ENCODE data around the gene SPPL2B. TPM values are rescaled to one million over a fixed set of nuclear protein-coding genes. Genes with fewer than 3 reads are reported as not detected.

SPPL2B gene
- total RNA-seq, 2 experiments from 2014 or later = 58.9 to 68.2 TPM

DNA sequence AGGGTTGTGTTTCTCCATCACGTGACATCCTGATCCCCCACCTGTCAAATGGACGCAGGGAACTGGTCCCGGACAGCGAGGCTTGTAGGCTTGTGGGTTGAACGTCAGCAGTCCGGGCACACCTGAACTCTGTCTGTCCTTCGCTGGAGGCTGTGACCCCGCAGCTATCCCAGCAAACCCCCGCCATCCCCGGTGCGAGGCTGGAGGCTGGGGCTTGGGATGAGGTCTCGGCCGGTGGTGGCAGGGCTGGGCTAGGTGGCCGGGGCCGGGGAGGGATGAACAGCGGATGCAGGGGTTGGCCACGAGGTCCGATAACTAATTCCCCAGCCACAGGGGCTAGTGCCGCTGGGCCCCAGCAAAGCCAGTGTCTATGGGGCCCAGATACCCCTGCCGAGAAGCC, 8.9 kb upstream of the SPPL2B start:
- no peak for DNase-seq
- Mint-ChIP-seq H3K4me1 (peaks cover 2% of the 10 kb centered on the region), H3K27me3 (peaks cover 6% of the 10 kb centered on the region), H3K4me3 (no peak overlapping the region), H3K27ac (no peak overlapping the region), H3K36me3 (ENCODE audit: low read depth) (peaks cover 10% of the 10 kb centered on the region), H3K9me3 (peaks cover 11% of the 10 kb centered on the region)
- ChIA-PET POLR2A (interaction anchor here (1.6 kb wide), 1 partner anchor 8 kb away, joined by 6 read pairs; the partner anchor contains the start of gene LSM7), CTCF (interaction anchor here (0.6 kb wide), 1 partner anchor 494 kb away, joined by 4 read pairs; no protein-coding TSS in a partner anchor)

DNA sequence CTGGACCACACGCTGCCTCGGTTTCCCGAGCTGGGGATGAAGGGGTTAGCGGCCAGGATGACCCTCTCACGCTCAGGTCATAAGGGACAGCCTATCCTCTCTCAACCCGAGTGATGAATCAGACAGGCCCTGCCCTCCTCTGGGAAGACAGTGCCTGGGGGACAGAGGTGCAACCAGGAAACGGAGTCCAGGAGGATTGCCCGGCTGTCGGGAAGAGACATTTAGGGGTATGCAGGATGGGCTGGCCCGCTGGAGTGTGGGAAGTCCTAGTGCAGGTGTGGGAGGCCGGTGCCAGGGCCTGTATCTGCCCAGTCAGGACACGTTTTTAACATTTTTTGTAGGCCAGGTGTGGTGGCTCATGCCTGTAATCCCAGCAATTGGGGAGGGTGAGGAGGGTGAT, 8.4 kb upstream of the SPPL2B start:
- Mint-ChIP-seq H3K27ac (no peak overlapping the region), H3K36me3 (ENCODE audit: low read depth) (peaks cover 10% of the 10 kb centered on the region), H3K27me3 (peaks cover under 1% of the 10 kb centered on the region), H3K9me3 (peaks cover 7% of the 10 kb centered on the region), H3K4me1 (peaks cover 4% of the 10 kb centered on the region), H3K4me3 (no peak overlapping the region)
- no peak for DNase-seq
- ChIA-PET POLR2A (no interaction called here), CTCF (no interaction called here)

DNA sequence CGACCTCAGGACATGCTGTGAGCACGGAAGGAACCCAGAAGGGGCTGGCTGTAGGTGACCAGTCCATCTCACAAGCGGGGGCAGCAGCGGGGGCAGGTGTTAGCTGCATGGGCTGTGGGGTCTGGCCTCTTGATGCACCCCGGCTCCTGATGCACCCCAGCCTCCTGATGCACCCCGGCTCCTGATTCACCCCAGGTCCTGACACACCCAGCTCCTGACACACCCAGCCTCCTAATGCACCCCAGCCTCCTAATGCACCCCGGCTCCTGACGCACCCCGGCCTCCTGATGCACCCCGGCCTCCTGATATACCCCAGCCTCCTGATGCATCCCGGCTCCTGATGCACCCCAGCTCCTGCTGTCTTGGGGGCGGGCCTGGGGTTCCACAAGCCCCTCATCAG, 7.5 kb upstream of the SPPL2B start:
- CTCF ChIA-PET = no interaction called here
- no peaks in the 10 kb centered on the region for H3K9me3 Mint-ChIP-seq
- POLR2A ChIA-PET = no interaction called here

DNA sequence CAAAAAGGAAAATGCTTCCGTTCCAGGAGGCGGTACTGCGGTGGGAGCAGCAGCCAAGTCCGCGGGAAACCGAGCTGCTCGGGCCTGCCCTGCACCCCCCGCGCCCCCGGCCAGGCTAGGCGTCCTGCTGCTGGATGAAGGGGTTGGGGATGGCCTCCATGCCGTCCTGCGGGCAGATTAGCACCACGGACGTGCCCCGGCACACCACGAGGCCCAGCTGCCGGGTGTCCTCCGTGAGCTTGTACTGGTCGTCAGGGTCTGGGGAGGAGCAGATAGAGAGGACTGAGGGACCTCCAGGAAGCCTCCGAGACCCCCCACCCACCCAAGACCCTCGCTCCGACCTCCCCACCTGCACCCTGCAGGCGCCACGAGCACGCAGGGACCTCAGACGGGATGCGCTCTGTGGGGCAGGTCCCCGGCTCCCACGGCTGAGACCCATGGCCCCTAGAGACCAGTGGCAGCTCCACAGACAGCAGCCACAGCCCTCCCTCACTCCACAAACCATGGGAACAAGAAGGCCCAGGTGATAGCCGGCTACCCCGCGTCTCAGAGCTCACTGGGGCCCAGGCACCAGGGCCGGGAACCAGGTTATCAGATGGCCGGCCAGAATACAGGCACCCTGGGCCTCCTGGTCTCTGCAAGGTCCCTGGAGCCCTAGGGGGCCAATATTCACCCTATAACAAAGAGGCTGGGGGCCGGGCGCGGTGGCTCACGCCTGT, 6.8 kb upstream of the SPPL2B start:
- no peaks in the 10 kb centered on the region for H3K27me3 Mint-ChIP-seq
- ChIA-PET CTCF (no interaction called here), POLR2A (no interaction called here)
- H3K27ac Mint-ChIP-seq = no peak overlapping the region
- no peaks in the 10 kb centered on the region for H3K9me3 Mint-ChIP-seq
- H3K36me3 Mint-ChIP-seq (ENCODE audit: low read depth) = peaks cover 18% of the 10 kb centered on the region
- DNase-seq = no peak
- peaks cover 19% of the 10 kb centered on the region for H3K4me1 Mint-ChIP-seq
- H3K4me3 Mint-ChIP-seq = no peak overlapping the region

More for the DNA sequence above, 7.5 kb upstream of the SPPL2B start:
- Mint-ChIP-seq H3K4me3 (no peak overlapping the region), H3K36me3 (ENCODE audit: low read depth) (peaks cover 16% of the 10 kb centered on the region), H3K4me1 (peaks cover 11% of the 10 kb centered on the region), H3K27me3 (no peaks in the 10 kb centered on the region), H3K27ac (no peak overlapping the region)
- DNase-seq = no peak

DNA sequence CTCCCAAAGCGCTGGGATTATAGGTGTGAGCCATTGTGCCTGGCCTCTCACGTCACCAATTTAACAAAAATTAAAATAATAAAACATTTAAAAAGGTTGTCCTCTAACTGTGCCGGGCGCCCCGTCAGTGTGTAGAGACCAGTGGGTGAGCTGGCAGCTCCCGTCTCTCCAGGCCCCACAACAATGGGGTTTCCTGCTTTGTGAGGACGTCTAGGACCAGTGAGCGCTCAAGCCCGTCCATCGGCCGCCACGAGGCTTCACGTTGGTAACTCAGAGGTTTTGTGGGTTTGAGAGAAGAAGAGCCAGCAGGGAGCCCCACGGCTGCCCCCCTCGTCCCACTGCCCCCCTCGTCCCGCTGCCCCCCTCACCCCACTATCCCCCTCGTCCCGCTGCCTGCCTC, 4.8 kb upstream of the SPPL2B start:
- no peak overlapping the region for H3K4me3 Mint-ChIP-seq
- ChIA-PET POLR2A (interaction anchor here (1.7 kb wide), 1 partner anchor 54 kb away, joined by 4 read pairs; no protein-coding TSS in a partner anchor), CTCF (no interaction called here)
- H3K36me3 Mint-ChIP-seq (ENCODE audit: low read depth) = peaks cover 26% of the 10 kb centered on the region
- H3K9me3 Mint-ChIP-seq = no peaks in the 10 kb centered on the region
- no peak for DNase-seq
- no peak overlapping the region for H3K27ac Mint-ChIP-seq
- peaks cover 32% of the 10 kb centered on the region for H3K4me1 Mint-ChIP-seq
- H3K27me3 Mint-ChIP-seq = no peaks in the 10 kb centered on the region

DNA sequence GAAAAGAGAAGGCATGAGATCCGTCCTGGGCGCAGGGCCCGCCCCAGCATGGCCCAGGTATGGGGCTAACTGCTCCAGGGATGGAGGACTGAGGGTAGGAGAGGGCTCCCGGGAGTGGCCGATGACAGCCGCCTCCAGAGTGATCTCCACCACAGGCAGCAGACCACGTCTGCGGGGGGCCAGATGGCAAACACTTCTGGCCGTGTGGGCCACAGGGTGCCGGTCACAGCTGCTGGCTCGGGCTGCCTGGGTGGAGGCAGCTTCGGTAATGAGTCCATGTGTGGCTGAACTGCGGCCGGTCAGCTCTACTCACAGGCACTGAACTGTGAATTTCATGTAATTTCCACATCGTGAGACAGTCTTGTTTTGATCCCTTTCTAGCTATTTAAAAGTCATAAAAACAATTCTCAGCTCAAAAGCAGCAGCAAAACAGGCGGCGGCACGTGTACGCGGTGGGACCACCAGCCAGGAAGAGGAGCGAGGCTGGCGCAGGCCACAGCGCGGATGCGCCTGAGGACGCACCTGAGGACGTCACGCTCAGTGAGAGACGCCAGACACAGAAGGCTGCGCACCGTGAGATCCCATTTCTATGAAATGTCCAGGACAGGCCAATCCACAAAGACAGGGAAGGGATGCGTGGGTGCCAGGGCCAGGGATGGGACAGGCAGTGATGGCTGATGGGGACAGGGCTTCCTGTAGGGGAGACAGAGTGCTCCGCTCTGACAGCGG, 4.1 kb upstream of the SPPL2B start:
- ChIA-PET CTCF (no interaction called here), POLR2A (interaction anchor here (1.7 kb wide), 1 partner anchor 54 kb away, joined by 4 read pairs; no protein-coding TSS in a partner anchor)
- Mint-ChIP-seq H3K36me3 (ENCODE audit: low read depth) (peaks cover 31% of the 10 kb centered on the region), H3K9me3 (no peaks in the 10 kb centered on the region), H3K4me1 (peaks cover 37% of the 10 kb centered on the region), H3K4me3 (no peak overlapping the region), H3K27ac (no peak overlapping the region), H3K27me3 (no peaks in the 10 kb centered on the region)
- DNase-seq = no peak

DNA sequence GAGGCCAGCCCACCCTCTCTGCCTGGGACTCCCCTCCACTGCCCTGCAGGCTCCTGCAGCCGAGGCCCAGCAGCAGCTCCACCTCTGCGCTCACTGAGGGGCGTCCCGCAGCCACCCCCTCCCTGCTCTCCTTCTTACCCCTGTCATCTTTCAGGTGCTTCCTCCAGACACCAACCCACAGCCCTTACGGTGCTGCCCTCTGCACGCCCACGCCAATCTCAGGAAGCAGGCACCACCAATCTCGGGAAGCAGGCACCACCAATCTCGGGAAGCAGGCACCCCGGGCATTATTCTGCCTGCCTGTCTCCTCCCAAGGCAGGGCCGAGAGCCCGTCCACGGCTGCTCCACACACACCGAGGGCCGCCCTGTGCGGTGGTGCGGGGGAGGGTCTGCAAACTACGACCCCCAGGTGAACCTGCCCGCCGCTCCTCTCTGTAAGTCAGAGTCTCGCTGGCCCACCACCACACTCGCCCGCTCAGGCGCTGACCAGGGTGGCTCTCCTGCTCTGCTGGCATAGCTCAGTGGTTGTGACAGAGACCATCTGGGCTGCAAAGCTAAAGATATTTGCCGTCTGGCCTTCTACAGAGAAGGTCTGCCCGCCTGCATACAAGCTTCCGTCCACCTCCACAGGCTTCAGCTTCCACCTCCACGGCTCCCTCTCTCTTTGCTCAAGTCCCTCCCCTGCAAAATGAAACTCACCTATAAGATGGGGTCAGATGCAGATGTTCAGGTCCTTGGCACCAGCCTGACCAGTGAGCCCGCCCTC, 3.0 kb upstream of the SPPL2B start:
- peaks cover 31% of the 10 kb centered on the region for H3K36me3 Mint-ChIP-seq (ENCODE audit: low read depth)
- no peaks in the 10 kb centered on the region for H3K27me3 Mint-ChIP-seq
- H3K4me3 Mint-ChIP-seq = no peak overlapping the region
- H3K4me1 Mint-ChIP-seq = peaks cover 46% of the 10 kb centered on the region
- H3K27ac Mint-ChIP-seq = peak overlapping the region; percentile 36
- CTCF ChIA-PET = interaction anchor here (1.0 kb wide), 1 partner anchor 169 kb away, joined by 3 read pairs; no protein-coding TSS in a partner anchor
- POLR2A ChIA-PET = no interaction called here
- H3K9me3 Mint-ChIP-seq = no peaks in the 10 kb centered on the region
- no peak for DNase-seq

DNA sequence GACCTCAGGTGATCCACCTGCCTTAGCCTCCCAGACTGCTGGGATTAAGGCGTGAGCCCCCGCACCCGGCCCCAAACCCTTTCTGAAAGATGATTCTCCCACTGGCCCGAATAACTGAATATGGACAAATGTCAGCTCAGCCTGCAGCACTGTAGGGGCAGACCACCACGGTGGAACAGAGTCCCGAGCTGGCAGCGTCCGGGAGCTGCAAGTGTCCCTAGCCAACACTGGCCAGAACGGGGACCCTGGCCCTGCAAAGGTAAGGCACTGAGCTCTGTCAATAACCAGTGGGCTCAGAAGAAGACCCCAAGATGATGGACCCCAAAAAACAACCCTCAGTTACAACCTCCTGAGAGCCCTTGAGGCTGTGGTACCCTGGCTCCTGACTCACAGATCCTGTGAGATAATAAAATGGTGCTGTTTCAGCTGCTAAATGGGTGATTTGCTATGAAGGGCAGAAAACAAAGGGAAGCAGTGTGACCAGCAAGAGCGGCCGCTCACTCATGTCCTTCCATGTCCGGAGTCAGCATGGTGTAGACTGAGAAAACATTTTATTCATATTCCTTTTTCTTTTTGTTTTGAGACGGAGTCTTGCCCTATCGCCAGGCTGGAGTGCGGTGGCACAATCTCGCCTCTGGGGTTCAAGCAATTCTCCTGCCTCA, 1.7 kb upstream of the SPPL2B start:
- Mint-ChIP-seq H3K27me3 (no peaks in the 10 kb centered on the region), H3K36me3 (ENCODE audit: low read depth) (peaks cover 31% of the 10 kb centered on the region), H3K4me1 (peaks cover 56% of the 10 kb centered on the region), H3K9me3 (no peaks in the 10 kb centered on the region), H3K27ac (peak overlapping the region; percentile 99), H3K4me3 (peak overlapping the region; percentile 98)
- POLR2A ChIA-PET = interaction anchor here (0.9 to 2.9 kb wide), 20 partner anchors 8 to 384 kb away, joined by 3 to 16 read pairs (median 7); partner anchors contain the start of genes GADD45B, PEAK3, PLEKHJ1 and TIMM13
- CTCF ChIA-PET = interaction anchor here (0.5 to 1.3 kb wide), 2 partner anchors 171 to 1158 kb away, joined by 3 to 4 read pairs; no protein-coding TSS in a partner anchor
- no peak for DNase-seq

DNA sequence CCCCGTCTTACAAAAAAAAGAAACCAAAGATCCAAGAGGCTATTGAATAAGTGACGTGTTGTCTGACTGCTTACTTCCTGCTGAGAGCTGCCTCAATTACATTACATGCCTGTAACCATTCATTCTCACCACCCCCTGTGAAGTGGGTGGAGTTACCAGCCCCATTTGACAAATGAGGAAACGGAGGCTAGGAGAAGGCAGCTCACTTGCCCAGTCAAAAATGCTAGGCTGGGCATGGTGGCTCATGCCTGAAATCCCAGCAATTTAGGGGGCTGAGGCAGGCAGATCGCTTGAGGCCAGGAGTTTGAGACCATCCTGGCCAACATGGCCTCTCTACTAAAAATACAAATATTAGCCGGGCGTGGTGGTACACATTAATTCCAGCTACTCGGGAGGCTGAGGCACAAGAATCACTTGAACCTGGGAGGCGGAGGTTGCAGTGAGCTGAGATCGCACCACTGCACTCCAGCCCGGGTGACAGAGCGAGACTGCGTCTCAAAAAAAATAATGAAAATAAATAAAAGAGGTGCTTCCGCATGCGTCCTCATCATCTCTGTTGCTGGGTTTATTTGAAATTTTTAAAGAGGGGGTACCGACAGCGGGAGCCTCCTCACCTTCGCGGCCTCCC, 597 bp upstream of the SPPL2B start:
- ChIA-PET CTCF (interaction anchor here (0.9 to 1.3 kb wide), 3 partner anchors 100 to 453 kb away, joined by 3 to 4 read pairs (median 3); partner anchors contain the start of gene TIMM13), POLR2A (interaction anchor here (0.7 to 2.9 kb wide), 30 partner anchors 9 to 385 kb away, joined by 3 to 16 read pairs (median 5); partner anchors contain the start of genes AP3D1, GADD45B, PEAK3 and PLEKHJ1)
- no peaks in the 10 kb centered on the region for H3K27me3 Mint-ChIP-seq
- H3K27ac Mint-ChIP-seq = peak overlapping the region; percentile 99
- peaks cover 63% of the 10 kb centered on the region for H3K4me1 Mint-ChIP-seq
- H3K36me3 Mint-ChIP-seq (ENCODE audit: low read depth) = peaks cover 31% of the 10 kb centered on the region
- no peaks in the 10 kb centered on the region for H3K9me3 Mint-ChIP-seq
- peak overlapping the region; percentile 98 for H3K4me3 Mint-ChIP-seq
- peak; percentile 78 for DNase-seq

DNA sequence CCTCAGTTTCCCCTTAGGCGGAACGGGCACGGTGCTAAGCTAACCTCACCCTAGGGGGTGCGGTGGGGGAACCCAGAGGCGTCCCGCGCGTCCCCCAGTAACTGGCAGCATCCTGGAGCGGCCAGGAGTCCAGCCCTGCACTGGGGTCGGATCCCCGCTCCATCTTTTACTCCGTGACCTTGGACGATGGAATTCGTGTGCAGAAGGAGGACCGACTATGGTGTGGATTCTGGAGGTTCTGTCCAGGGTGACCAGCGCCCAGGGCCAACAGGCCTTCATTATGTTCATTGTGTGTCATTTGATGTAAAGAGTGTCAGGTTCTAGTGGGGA, 630 bp downstream of the SPPL2B start:
- ChIA-PET POLR2A (interaction anchor here (2.3 kb wide), 1 partner anchor 64 kb away, joined by 11 read pairs; no protein-coding TSS in a partner anchor), CTCF (no interaction called here)
- peak overlapping the region; percentile 78 for H3K27ac Mint-ChIP-seq
- peak overlapping the region; percentile 98 for H3K4me3 Mint-ChIP-seq
- H3K9me3 Mint-ChIP-seq = no peaks in the 10 kb centered on the region
- no peaks in the 10 kb centered on the region for H3K27me3 Mint-ChIP-seq
- DNase-seq = no peak
- peaks cover 30% of the 10 kb centered on the region for H3K36me3 Mint-ChIP-seq (ENCODE audit: low read depth)
- H3K4me1 Mint-ChIP-seq = peaks cover 63% of the 10 kb centered on the region

DNA sequence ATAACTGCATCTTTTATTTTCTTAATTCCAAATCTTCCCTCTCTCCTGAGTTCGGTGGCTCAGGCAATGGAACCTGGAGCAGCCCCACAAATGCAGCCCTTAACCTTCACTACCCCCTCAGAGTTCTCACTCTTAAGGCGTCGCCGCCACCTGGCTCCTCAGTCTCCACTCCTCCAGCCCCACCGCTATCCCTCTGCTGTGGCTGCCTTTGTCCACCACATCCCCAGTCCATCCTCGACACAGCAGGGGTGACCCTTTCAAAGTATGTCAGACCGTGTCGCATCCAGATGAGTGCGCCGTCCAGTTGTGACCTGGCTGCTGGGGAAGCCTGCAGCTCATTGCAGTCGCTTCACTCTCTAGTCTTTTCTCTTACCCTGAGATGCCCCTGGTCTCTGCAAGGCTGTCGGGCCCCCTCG, 1.0 kb downstream of the SPPL2B start:
- no peaks in the 10 kb centered on the region for H3K9me3 Mint-ChIP-seq
- no peaks in the 10 kb centered on the region for H3K27me3 Mint-ChIP-seq
- ChIA-PET CTCF (interaction anchor here (1.0 kb wide), 1 partner anchor 55 kb away, joined by 4 read pairs; no protein-coding TSS in a partner anchor), POLR2A (interaction anchor here (1.5 to 2.3 kb wide), 2 partner anchors 59 to 64 kb away, joined by 3 to 11 read pairs; no protein-coding TSS in a partner anchor)
- peaks cover 62% of the 10 kb centered on the region for H3K4me1 Mint-ChIP-seq
- peak overlapping the region; percentile 98 for H3K4me3 Mint-ChIP-seq
- H3K27ac Mint-ChIP-seq = peak overlapping the region; percentile 78
- peaks cover 26% of the 10 kb centered on the region for H3K36me3 Mint-ChIP-seq (ENCODE audit: low read depth)
- DNase-seq = no peak

DNA sequence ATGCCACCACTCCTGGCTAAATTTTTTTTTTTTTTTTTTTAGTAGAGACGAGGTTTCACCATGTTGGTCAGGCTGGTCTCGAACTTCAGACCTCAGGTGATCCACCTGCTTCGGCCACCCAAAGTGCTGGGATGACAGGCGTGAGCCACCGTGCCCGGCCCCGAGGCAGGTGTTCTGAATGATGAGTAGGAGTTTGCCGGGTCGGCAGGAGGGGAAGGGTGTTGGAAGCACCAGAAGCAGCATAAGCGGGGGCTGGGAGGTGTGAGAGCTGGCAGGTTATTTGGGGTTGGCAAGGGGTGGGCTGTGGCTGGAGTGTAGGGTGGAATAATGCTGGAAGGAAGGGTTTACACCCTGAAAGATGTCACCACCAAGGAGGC, 1.8 kb downstream of the SPPL2B start:
- peaks cover 22% of the 10 kb centered on the region for H3K36me3 Mint-ChIP-seq (ENCODE audit: low read depth)
- H3K27ac Mint-ChIP-seq = no peak overlapping the region
- CTCF ChIA-PET = interaction anchor here (1.0 kb wide), 1 partner anchor 55 kb away, joined by 4 read pairs; no protein-coding TSS in a partner anchor
- H3K27me3 Mint-ChIP-seq = no peaks in the 10 kb centered on the region
- no peak for DNase-seq
- POLR2A ChIA-PET = interaction anchor here (1.5 kb wide), 1 partner anchor 60 kb away, joined by 3 read pairs; no protein-coding TSS in a partner anchor
- peaks cover 58% of the 10 kb centered on the region for H3K4me1 Mint-ChIP-seq
- no peaks in the 10 kb centered on the region for H3K9me3 Mint-ChIP-seq
- H3K4me3 Mint-ChIP-seq = peak overlapping the region; percentile 44

Measured in activated CD4-positive, alpha-beta memory T cell treated with anti-CD3 and anti-CD28 coated beads, Interleukin-2, amount 10 ng/mL, durations not matched to agents 7 days and 5 days (primary cell).